GM10248 (cell line): ENCODE results near the gene LSAMP.

Source experiments
- CTCF ChIA-PET: fragments of 300-600 bp; sonication (Branson Sonifier 250); formaldehyde crosslinking; extraction: SDS; loops from one replicate; lab custom pipeline; 2021; ENCODE audit warnings: antibody characterized with exemption; lab: Yijun Ruan, JAX
- POLR2A ChIA-PET: fragments of 350-650 bp; sonication (Branson Sonifier 250); formaldehyde crosslinking; extraction: SDS; loops from one replicate; lab custom pipeline; 2020; ENCODE audit warnings: antibody characterized with exemption; lab: Yijun Ruan, JAX
- DNase-seq: peaks from one replicate; pipeline ENCODE4 v3.0.0; 2012; ENCODE audit errors: extremely low spot score
- TF ChIP-seq, protein P1 (sequence below): IDR thresholded peaks from 2 replicates; pipeline ENCODE4 v1.5.1; 2012; ENCODE audit warnings: mild to moderate bottlenecking, low read depth; ENCODE audit errors: extremely low read depth, missing control alignments, control extremely low read depth

Gene LSAMP

DNA sequence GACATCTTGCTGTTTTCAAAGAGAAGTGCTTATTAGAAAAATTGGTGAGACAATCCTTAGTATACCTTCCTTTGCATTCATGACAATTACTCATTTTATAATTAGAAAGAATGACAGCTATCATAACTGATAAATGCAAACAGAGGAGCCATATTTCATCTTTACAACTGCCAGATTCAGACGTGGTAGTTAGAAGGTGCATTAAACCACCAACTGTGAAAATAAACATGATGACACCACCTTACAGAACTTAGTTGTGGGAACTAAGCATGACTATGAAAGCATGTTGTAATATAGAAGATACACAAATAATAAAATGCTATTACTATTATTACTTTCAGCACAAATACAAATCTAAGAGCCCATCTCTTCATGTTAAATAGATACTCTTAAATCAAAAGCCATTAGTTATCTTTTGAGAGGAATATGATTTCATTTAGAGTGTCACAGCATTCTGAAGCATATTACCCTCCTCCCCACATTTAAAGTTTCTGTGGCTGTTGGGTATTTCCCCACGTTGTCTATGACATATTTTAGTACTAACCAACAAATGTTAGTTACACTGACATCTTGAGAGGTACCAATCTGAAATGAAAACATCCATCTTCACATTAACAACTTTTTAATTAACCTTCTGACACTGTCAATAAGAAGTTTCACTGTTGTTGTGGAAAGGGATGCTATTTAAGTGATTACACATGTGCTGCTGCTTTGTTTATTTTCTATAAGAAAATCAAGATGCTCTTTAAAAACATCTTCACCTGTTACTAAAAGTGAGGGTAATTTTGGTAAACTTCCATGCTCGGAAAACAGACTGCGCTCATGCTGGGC lies 163.8 kb downstream of the LSAMP start:
- ChIA-PET POLR2A (no interaction called here), CTCF (no interaction called here)
- DNase-seq, result no peak
- TF ChIP-seq, protein P1, sequence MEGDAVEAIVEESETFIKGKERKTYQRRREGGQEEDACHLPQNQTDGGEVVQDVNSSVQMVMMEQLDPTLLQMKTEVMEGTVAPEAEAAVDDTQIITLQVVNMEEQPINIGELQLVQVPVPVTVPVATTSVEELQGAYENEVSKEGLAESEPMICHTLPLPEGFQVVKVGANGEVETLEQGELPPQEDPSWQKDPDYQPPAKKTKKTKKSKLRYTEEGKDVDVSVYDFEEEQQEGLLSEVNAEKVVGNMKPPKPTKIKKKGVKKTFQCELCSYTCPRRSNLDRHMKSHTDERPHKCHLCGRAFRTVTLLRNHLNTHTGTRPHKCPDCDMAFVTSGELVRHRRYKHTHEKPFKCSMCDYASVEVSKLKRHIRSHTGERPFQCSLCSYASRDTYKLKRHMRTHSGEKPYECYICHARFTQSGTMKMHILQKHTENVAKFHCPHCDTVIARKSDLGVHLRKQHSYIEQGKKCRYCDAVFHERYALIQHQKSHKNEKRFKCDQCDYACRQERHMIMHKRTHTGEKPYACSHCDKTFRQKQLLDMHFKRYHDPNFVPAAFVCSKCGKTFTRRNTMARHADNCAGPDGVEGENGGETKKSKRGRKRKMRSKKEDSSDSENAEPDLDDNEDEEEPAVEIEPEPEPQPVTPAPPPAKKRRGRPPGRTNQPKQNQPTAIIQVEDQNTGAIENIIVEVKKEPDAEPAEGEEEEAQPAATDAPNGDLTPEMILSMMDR, result no peak

DNA sequence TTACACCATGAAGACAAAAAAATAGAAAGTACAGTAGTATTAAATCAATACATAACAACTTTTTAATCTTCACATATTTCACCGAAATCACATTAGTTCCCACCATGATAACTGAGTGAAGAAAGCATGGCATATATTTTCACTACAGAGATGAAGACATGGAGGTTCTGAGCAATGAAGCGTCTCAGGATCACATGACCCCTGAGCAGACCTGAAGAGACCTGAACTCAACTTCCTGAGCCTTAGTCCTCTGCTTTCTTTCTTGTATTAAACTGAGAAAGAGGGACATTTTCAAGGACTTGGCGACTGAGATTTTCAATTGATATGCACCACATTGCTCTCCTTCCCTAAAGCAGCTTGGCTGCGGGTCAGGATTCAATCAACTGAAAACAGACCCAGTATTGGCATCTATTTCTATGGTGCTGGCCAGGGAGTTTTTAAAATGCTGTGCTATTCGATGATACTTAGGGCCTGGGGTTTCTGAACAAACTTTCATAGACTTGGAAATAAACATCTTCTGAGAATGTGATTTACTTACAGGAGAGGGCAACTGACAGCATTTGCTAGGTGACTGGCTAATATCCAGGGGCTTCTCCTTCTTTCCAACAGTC lies 165.1 kb downstream of the LSAMP start:
- POLR2A ChIA-PET, result no interaction called here
- DNase-seq, result no peak
- CTCF ChIA-PET, result no interaction called here
- TF ChIP-seq, protein P1, result no peak

DNA sequence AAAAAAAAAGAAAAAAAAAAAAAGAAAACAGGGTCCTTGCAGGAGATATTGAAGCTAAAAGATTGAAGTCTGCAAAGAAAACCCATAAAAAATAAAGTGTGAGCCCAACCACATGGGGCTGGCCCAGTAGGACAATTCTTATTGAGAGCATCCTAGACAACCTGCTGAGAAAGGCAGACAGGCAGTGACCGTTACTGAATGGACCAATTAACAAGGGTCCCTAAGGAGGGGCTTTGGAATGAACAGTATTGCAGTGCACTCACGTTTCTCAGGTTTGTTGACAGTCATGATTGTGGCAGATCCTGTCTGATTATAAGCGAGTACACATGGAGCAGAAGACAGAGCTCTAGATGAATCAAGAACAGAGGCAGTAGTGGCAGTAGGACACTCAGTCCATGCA lies 168.6 kb downstream of the LSAMP start:
- ChIA-PET POLR2A (no interaction called here), CTCF (no interaction called here)
- DNase-seq, result no peak
- TF ChIP-seq, protein P1, result no peak

DNA sequence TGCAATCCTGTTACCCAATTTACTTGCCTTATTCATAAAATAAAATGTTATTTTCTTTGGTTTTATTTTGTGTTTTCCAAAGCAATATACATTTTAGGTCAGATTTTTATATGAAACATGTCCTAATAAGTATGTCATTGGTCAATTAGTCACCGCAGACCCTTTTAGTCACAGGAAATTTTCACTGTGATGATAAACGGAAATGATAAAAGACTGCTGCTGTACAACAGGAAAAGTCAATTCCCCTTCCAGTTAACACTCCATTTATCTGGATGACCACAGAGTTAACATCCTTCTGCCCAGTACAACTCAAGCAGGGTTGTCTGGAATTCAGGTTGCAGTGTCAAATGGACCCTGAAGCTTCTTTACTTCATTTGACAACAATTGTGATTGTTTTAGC lies 175.2 kb downstream of the LSAMP start:
- ChIA-PET CTCF (no interaction called here), POLR2A (no interaction called here)
- TF ChIP-seq, protein P1, result no peak
- no peak for DNase-seq

DNA sequence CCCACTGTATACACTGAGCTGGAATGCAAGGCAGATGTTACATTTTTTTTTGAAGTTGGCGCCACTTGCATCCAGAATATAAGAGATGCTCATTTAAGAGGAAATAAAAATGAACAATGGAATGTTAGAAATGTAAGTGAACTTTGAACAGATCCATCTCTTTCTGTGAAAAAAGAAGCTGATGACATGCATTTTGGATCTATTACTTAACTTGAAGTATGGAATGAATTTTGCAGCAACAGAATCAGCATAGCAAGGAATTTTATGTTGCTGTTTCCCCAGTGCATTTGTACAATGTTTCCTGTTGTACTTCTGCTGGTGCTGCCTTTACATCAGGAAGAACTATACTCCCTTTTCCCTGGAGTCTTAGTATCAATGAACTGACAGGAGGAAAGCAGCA lies 178.2 kb downstream of the LSAMP start:
- ChIA-PET POLR2A (no interaction called here), CTCF (no interaction called here)
- DNase-seq, result no peak
- TF ChIP-seq, protein P1, result no peak

DNA sequence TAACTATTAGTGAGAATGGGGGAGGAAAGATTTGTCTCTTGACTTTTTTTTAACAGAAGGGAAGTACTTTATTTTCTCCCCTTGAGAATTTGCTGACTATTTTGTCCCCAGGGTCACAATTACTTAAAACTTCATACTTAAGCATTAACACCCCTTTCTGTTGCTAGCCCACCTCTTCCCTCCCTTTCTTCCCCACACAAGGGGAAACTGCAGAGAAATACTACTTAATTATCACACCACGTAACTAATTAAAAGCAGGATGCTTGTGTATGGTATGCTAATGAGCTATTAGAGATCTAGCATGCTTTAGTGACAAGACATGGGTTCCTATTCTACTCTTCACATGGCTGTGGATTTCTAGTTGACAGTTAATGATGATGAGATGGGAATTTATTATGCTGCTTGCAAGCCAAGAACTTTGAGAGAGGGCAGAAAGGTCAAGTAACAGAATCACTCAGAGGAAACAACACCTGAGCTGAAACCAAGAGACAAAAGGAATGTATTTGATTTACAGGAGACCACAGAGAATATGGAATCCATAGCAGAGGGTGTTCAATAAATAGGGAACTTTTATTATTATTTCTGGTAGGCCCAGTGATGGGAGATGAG lies 179.2 kb downstream of the LSAMP start:
- TF ChIP-seq, protein P1, result no peak
- ChIA-PET POLR2A (no interaction called here), CTCF (no interaction called here)
- no peak for DNase-seq
